Measurements from ENCODE around the gene CDK6. TPM values are rescaled to one million over a fixed set of nuclear protein-coding genes. Genes with fewer than 3 reads are reported as not detected.

Gene CDK6
- total and polyA plus RNA-seq, 2 of the 8 experiments (the other 6 are each of a cell fraction or from before 2014, with no cell fraction given): 5.9 to 18.9 TPM

GRCh38 chr7:92602352-92603088, 233.9 kb downstream of the CDK6 start:
- no peak overlapping the region for H3K23ac ChIP-seq (ENCODE audit: insufficient read length)
- H3K56ac ChIP-seq (replicated peaks; ENCODE audit: insufficient read length, low read depth, low read length): no peak overlapping the region
- no peak overlapping the region for H2BK15ac ChIP-seq (ENCODE audit: low read length)
- H3K4ac ChIP-seq (replicated peaks; ENCODE audit: insufficient read length, low read depth, low read length): no peak overlapping the region
- no peak overlapping the region for H4K5ac ChIP-seq (ENCODE audit: insufficient read length, low read depth, low read length)
- no peaks in the 10 kb centered on the region for H3K27me3 ChIP-seq (replicated peaks in 1 of 4; ENCODE audit: control insufficient read depth in 3 of 4, extremely low read depth in 1 of 4, insufficient read depth in 3 of 4, low read length in 3 of 4)
- no peak overlapping the region for H3K18ac ChIP-seq (ENCODE audit: extremely low read depth, low read length)
- H3K79me1 ChIP-seq (ENCODE audit: low read depth, low read length): no peaks in the 10 kb centered on the region; the same call in 1 of the 2 replicates
- no peak overlapping the region for H3K4me3 ChIP-seq (ENCODE audit: extremely low read depth in 1 of 4, insufficient read depth in 2 of 4, low read depth in 3 of 4, low read length in 4 of 4)
- no peak overlapping the region for H2BK12ac ChIP-seq (ENCODE audit: low read depth, low read length)
- CTCF ChIA-PET (ENCODE audit: partially characterized antibody): interaction anchor here (0.6 to 10.4 kb wide), 5 partner anchors 10 to 848 kb away, joined by 3 to 84 read pairs (median 3); partner anchors contain the start of gene FAM133B
- H4K8ac ChIP-seq (ENCODE audit: extremely low read depth, insufficient read depth, low read length): no peak overlapping the region
- no peaks in the 10 kb centered on the region for H3K4me1 ChIP-seq (replicated peaks in 1 of 4; ENCODE audit: control insufficient read depth in 3 of 4, insufficient read depth in 4 of 4, low read length in 3 of 4)
- H3K14ac ChIP-seq (ENCODE audit: insufficient read length): no peak overlapping the region
- H2AFZ ChIP-seq (ENCODE audit: low read length): no peak overlapping the region
- H3K23me2 ChIP-seq (ENCODE audit: low read depth, low read length): peaks cover 3% of the 10 kb centered on the region; the same call in 1 of the 2 replicates
- 96% methylated on average over 2 of the region's 2 CpGs; no CpG with 5 or more reads in 1 of the 2 experiments for WGBS, 2 experiments (ENCODE audit: extremely low coverage in 1 of 2, insufficient coverage in 1 of 2, insufficient read length in 1 of 2, insufficient replicate concordance in 2 of 2, low coverage in 1 of 2, low lambda C conversion rate in 2 of 2, missing lambda C conversion rate in 1 of 2)
- no peaks in the 10 kb centered on the region for H3K9me3 ChIP-seq (ENCODE audit: insufficient read depth in 2 of 2, low read depth in 1 of 2, low read length in 1 of 2)
- no peak overlapping the region for H3K27ac ChIP-seq (ENCODE audit: low read depth, low read length)
- H3K79me2 ChIP-seq (ENCODE audit: control insufficient read depth in 1 of 2, insufficient read depth in 2 of 2, low read length in 2 of 2): no peaks in the 10 kb centered on the region
- no peaks in the 10 kb centered on the region for H3K36me3 ChIP-seq (ENCODE audit: control insufficient read depth in 2 of 4, insufficient read depth in 4 of 4, low read length in 3 of 4)
- no peak overlapping the region for H4K91ac ChIP-seq (replicated peaks; ENCODE audit: insufficient read length, low read length)
- DNase-seq (ENCODE audit: low read depth in 1 of 2, low spot score in 2 of 2) (no peak), FAIRE-seq (no peak)
- H2BK5ac ChIP-seq (ENCODE audit: low read depth, low read length): no peak overlapping the region
- no peak overlapping the region for H3K9ac ChIP-seq (replicated peaks in 1 of 4; ENCODE audit: extremely low read depth in 1 of 4, low read depth in 3 of 4, low read length in 3 of 4)
- H3K4me2 ChIP-seq (ENCODE audit: insufficient read depth in 1 of 2, low read depth in 2 of 2, low read length in 2 of 2): no peak overlapping the region
- H4K20me1 ChIP-seq (replicated peaks in 1 of 2; ENCODE audit: control insufficient read depth in 1 of 2, insufficient read depth in 2 of 2, low read length in 2 of 2): no peaks in the 10 kb centered on the region
- peak overlapping the region; percentile 34; the same call in 1 of the 2 replicates for H2BK20ac ChIP-seq (ENCODE audit: low read length)
- H2BK120ac ChIP-seq (replicated peaks; ENCODE audit: low read depth, low read length): no peak overlapping the region
- POLR2A ChIA-PET (ENCODE audit: partially characterized antibody): interaction anchor here (1.3 to 2.2 kb wide), 2 partner anchors 12 to 19 kb away, joined by 3 to 13 read pairs; partner anchors contain the start of gene FAM133B
- no peak overlapping the region for H2AK5ac ChIP-seq (ENCODE audit: low read depth, low read length)
- no peak for TF ChIP-seq RBBP5 (IDR thresholded peaks at IDR 0.05; ENCODE audit: borderline replicate concordance, low read depth, low read length)
- no peak for TF ChIP-seq EZH2 (IDR thresholded peaks at IDR 0.05; ENCODE audit: low read depth, low read length, severe bottlenecking)
- TF ChIP-seq CHD1 (IDR thresholded peaks at IDR 0.05; ENCODE audit: low read depth, low read length): no peak
- TF ChIP-seq, protein P1, sequence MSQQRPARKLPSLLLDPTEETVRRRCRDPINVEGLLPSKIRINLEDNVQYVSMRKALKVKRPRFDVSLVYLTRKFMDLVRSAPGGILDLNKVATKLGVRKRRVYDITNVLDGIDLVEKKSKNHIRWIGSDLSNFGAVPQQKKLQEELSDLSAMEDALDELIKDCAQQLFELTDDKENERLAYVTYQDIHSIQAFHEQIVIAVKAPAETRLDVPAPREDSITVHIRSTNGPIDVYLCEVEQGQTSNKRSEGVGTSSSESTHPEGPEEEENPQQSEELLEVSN (IDR thresholded peaks at IDR 0.05): no peak
- no peak for TF ChIP-seq RXRA (IDR thresholded peaks at IDR 0.05; ENCODE audit: insufficient read depth, low read depth, low read length)
- no peak for TF ChIP-seq CTBP2 (IDR thresholded peaks at IDR 0.05; ENCODE audit: borderline replicate concordance, insufficient read depth, insufficient read length, low read length)
- TF ChIP-seq SP2 (IDR thresholded peaks at IDR 0.05; ENCODE audit: low read length): no peak
- TF ChIP-seq, protein P2, sequence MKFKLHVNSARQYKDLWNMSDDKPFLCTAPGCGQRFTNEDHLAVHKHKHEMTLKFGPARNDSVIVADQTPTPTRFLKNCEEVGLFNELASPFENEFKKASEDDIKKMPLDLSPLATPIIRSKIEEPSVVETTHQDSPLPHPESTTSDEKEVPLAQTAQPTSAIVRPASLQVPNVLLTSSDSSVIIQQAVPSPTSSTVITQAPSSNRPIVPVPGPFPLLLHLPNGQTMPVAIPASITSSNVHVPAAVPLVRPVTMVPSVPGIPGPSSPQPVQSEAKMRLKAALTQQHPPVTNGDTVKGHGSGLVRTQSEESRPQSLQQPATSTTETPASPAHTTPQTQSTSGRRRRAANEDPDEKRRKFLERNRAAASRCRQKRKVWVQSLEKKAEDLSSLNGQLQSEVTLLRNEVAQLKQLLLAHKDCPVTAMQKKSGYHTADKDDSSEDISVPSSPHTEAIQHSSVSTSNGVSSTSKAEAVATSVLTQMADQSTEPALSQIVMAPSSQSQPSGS (IDR thresholded peaks at IDR 0.05; ENCODE audit: low read length): no peak
- no peak for TF ChIP-seq SIX5 (IDR thresholded peaks at IDR 0.05; ENCODE audit: low read depth, low read length)
- no peak for TF ChIP-seq BCL11A (IDR thresholded peaks at IDR 0.05; ENCODE audit: low read depth in 2 of 2, low read length in 2 of 2)

All from H1 (cell line).